ENCODE results near the gene ASCL5. TPM values are rescaled to one million over a fixed set of nuclear protein-coding genes. Genes with fewer than 3 reads are reported as not detected.

ASCL5 gene
- total and polyA plus RNA-seq, 8 donors, result 0.10 to 0.19 (median 0.18) TPM; not detected in 5

GRCh38 chr1:201125800-201126199, 1.2 kb downstream of the ASCL5 start:
- peaks cover 0 to 21% (median 15%) of the 10 kb centered on the region in 4 donors for H3K4me1 ChIP-seq
- DNase-seq, result no peak
- no peaks in the 10 kb centered on the region for H3K9me3 ChIP-seq
- no peak overlapping the region for H3K4me3 ChIP-seq
- peaks cover 0 to 28% (median 0%) of the 10 kb centered on the region in 3 donors for H3K27me3 ChIP-seq
- TF ChIP-seq EP300 (IDR thresholded peaks at IDR 0.05) (no peak), POLR2AphosphoS5 (IDR thresholded peaks at IDR 0.05) (no peak), POLR2A (IDR thresholded peaks at IDR 0.05) (no peak), CTCF (IDR thresholded peaks at IDR 0.05) (no peak)
- H3K36me3 ChIP-seq, result no peaks in the 10 kb centered on the region
- 46 to 60% (median 59%) methylated on average over 7 of the region's 7 CpGs for WGBS, 5 donors
- no peak overlapping the region for H3K27ac ChIP-seq
- intact Hi-C loops (cut with DNase I; ENCODE audit: low total_unique reads), result no loop called here

GRCh38 chr1:201125019-201125418, 2.0 kb downstream of the ASCL5 start:
- H3K9me3 ChIP-seq, result no peaks in the 10 kb centered on the region
- no peak overlapping the region for H3K27ac ChIP-seq
- H3K27me3 ChIP-seq, result peaks cover 0 to 34% (median 0%) of the 10 kb centered on the region in 3 donors
- WGBS, 5 donors, result 72 to 89% (median 82%) methylated on average over 9 of the region's 9 CpGs
- TF ChIP-seq POLR2AphosphoS5 (IDR thresholded peaks at IDR 0.05), result no peak
- TF ChIP-seq EP300 (IDR thresholded peaks at IDR 0.05), result no peak
- no peak for TF ChIP-seq CTCF (IDR thresholded peaks at IDR 0.05)
- no peak for TF ChIP-seq POLR2A (IDR thresholded peaks at IDR 0.05)
- no peak overlapping the region for H3K4me3 ChIP-seq
- intact Hi-C loops (cut with DNase I; ENCODE audit: low total_unique reads), result no loop called here
- peaks cover 0 to 21% (median 15%) of the 10 kb centered on the region in 4 donors for H3K4me1 ChIP-seq
- DNase-seq, result peak in 1 of 2 donors; percentile 58
- H3K36me3 ChIP-seq, result no peaks in the 10 kb centered on the region

GRCh38 chr1:201123866-201124265, 3.1 kb downstream of the ASCL5 start:
- H3K4me3 ChIP-seq, result no peak overlapping the region
- peaks cover 0 to 43% (median 0%) of the 10 kb centered on the region in 3 donors for H3K27me3 ChIP-seq
- WGBS, 5 donors, result 90 to 100% (median 93%) methylated on average over 1 of the region's 1 CpG
- intact Hi-C loops (cut with DNase I; ENCODE audit: low total_unique reads), result no loop called here
- H3K27ac ChIP-seq, result no peak overlapping the region
- DNase-seq, result no peak
- no peaks in the 10 kb centered on the region for H3K36me3 ChIP-seq
- peaks cover 0 to 29% (median 19%) of the 10 kb centered on the region in 4 donors for H3K4me1 ChIP-seq
- no peak for TF ChIP-seq POLR2AphosphoS5 (IDR thresholded peaks at IDR 0.05)
- TF ChIP-seq EP300 (IDR thresholded peaks at IDR 0.05), result no peak
- no peak for TF ChIP-seq POLR2A (IDR thresholded peaks at IDR 0.05)
- no peak for TF ChIP-seq CTCF (IDR thresholded peaks at IDR 0.05)
- H3K9me3 ChIP-seq, result no peaks in the 10 kb centered on the region

GRCh38 chr1:201122321-201122957, 4.5 kb downstream of the ASCL5 start:
- Histone ChIP-seq H3K4me1 (peaks cover 0 to 27% (median 19%) of the 10 kb centered on the region in 4 donors), H3K27ac (no peak overlapping the region), H3K4me3 (no peak overlapping the region), H3K36me3 (no peaks in the 10 kb centered on the region), H3K9me3 (no peaks in the 10 kb centered on the region), H3K27me3 (peaks cover 0 to 43% (median 0%) of the 10 kb centered on the region in 3 donors)
- 85 to 94% (median 88%) methylated on average over 10 of the region's 10 CpGs for WGBS, 5 donors
- intact Hi-C loops (cut with DNase I; ENCODE audit: low total_unique reads), result no loop called here
- TF ChIP-seq POLR2AphosphoS5 (IDR thresholded peaks at IDR 0.05), result no peak
- TF ChIP-seq POLR2A (IDR thresholded peaks at IDR 0.05), result no peak
- no peak for TF ChIP-seq CTCF (IDR thresholded peaks at IDR 0.05)
- no peak for TF ChIP-seq EP300 (IDR thresholded peaks at IDR 0.05)
- no peak for DNase-seq
